Measurements from ENCODE around the gene HNRNPDL. TPM values are rescaled to one million over a fixed set of nuclear protein-coding genes. Genes with fewer than 3 reads are reported as not detected.

Gene HNRNPDL
- total RNA-seq, 6 experiments from 2014 or later: 207 to 297 (median 258) TPM

DNA sequence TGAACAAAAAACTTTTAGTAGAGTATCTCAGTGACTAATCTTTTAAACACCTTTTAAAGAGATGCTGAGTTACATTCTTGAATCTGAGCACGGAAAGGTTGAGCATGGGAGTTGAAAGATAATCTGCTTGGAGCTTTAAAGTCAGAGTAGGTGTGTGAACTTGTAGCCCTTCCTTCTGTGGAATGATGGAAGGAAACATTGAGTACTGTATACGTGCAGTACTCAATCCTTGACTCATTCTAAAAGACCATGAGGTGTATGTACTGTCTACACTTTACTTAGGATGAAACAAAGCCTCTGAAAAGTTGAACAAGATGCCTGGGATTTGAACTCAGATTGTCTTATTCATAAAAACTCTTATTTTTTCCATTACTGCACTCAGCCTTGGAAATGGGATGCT is 3.5 kb upstream of the HNRNPDL start:
- no peak for DNase-seq
- Mint-ChIP-seq H3K27ac (no peak overlapping the region; the same call in 1 of the 2 replicates), H3K27me3 (ENCODE audit: insufficient read depth) (peaks cover 7% of the 10 kb centered on the region), H3K9me3 (peaks cover 4% of the 10 kb centered on the region; the same call in 1 of the 2 replicates), H3K4me1 (ENCODE audit: low read depth) (peaks cover 45% of the 10 kb centered on the region), H3K36me3 (ENCODE audit: low read depth) (peaks cover 14% of the 10 kb centered on the region), H3K4me3 (no peak overlapping the region)
- TF ChIP-seq, protein P1, sequence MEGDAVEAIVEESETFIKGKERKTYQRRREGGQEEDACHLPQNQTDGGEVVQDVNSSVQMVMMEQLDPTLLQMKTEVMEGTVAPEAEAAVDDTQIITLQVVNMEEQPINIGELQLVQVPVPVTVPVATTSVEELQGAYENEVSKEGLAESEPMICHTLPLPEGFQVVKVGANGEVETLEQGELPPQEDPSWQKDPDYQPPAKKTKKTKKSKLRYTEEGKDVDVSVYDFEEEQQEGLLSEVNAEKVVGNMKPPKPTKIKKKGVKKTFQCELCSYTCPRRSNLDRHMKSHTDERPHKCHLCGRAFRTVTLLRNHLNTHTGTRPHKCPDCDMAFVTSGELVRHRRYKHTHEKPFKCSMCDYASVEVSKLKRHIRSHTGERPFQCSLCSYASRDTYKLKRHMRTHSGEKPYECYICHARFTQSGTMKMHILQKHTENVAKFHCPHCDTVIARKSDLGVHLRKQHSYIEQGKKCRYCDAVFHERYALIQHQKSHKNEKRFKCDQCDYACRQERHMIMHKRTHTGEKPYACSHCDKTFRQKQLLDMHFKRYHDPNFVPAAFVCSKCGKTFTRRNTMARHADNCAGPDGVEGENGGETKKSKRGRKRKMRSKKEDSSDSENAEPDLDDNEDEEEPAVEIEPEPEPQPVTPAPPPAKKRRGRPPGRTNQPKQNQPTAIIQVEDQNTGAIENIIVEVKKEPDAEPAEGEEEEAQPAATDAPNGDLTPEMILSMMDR (IDR thresholded peaks at IDR 0.05): no peak

DNA sequence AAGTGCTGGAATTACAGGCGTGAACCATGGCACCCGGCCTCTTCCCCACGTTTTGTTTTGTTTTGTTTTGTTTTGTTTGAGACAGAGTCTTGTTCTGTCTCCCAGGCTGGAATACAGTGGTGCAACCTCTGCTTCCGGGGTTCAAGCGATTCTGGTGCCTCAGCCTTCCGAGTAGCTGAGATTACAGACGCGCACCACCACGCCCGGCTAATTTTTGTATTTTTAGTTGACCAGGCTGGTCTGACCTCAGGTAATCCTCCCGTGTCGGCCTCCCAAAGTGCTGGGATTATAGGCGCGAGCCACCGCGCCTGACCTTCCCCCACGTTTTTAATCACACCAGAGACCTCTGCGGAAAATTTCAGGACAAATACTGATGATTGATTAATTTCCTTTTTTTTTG is 2.3 kb upstream of the HNRNPDL start:
- Mint-ChIP-seq H3K27ac (no peak overlapping the region), H3K4me1 (ENCODE audit: low read depth) (peaks cover 41% of the 10 kb centered on the region), H3K4me3 (peak overlapping the region; percentile 95; the same call in 1 of the 2 replicates), H3K36me3 (ENCODE audit: low read depth) (peaks cover 26% of the 10 kb centered on the region), H3K27me3 (ENCODE audit: insufficient read depth) (peaks cover 16% of the 10 kb centered on the region), H3K9me3 (peaks cover 4% of the 10 kb centered on the region; the same call in 1 of the 2 replicates)
- TF ChIP-seq, protein P1 (IDR thresholded peaks at IDR 0.05): no peak
- DNase-seq: no peak

DNA sequence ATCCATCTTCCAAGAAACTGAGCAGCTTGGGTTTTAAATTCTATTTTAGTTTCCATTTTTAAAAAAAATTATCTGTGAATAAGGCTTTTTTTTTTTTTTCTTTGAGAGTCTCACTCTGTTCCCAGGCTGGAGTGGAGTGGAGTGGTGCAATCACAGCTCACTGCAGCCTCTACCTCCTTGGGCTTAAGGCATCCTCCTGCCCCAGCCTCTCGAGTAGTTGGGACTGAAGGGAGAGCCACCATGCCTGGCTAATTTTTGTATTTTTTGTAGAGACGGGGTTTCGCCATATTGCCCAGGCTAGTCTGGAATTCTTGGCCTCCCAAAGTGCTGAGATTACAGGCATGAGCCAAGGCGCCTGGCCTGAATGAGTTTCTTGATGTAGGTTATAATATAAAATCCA is 1.6 kb upstream of the HNRNPDL start:
- H3K4me1 Mint-ChIP-seq (ENCODE audit: low read depth): peaks cover 41% of the 10 kb centered on the region
- TF ChIP-seq, protein P1 (IDR thresholded peaks at IDR 0.05): no peak
- DNase-seq: no peak
- H3K27me3 Mint-ChIP-seq (ENCODE audit: insufficient read depth): peaks cover 20% of the 10 kb centered on the region
- no peak overlapping the region for H3K27ac Mint-ChIP-seq
- H3K9me3 Mint-ChIP-seq: peaks cover 4% of the 10 kb centered on the region; the same call in 1 of the 2 replicates
- H3K36me3 Mint-ChIP-seq (ENCODE audit: low read depth): peaks cover 29% of the 10 kb centered on the region
- H3K4me3 Mint-ChIP-seq: peak overlapping the region; percentile 95

DNA sequence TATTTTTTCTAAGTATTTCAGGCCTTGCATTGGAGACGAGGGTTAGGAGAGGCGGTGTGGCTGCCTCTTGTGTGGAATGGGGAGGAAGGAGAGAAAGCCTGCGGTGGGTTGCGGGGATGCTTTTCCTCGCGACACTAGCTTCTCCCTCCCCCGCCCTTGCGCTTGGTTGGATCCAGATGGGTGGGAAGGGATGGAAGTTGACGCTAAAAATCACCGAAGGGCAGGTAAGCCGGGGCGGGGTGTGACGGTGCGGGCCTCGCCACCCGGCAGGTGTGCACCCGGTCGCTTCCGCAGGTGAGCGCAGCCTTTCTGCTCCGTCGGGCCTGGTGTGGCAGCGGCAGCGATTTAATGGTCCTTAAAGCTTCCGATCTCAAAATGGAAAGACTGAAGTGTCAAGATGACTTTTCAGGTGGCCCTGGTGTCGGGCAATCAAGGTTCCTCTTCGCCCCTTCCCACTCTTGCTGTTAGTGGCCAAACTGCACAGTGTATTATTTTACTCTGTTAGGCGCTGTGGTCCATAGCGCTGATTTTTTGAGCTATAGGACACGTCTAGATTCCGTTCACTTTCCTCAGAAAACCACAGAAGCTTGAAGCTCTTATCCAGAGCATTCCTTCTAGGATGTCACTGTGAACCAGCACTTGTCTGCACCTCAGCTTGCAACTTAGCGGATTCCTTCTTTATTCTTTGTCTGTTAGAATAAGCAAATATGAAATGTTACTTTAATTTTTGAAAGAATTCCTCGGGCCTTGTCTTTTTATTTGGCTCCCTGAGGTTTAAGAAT is 893 bp upstream of the HNRNPDL start:
- Mint-ChIP-seq H3K4me1 (ENCODE audit: low read depth) (peaks cover 44% of the 10 kb centered on the region), H3K4me3 (peak overlapping the region; percentile 95), H3K27ac (peak overlapping the region; percentile 94), H3K9me3 (peaks cover 4% of the 10 kb centered on the region; the same call in 1 of the 2 replicates), H3K27me3 (ENCODE audit: insufficient read depth) (peaks cover 20% of the 10 kb centered on the region), H3K36me3 (ENCODE audit: low read depth) (peaks cover 33% of the 10 kb centered on the region)
- no peak for DNase-seq
- TF ChIP-seq, protein P1 (IDR thresholded peaks at IDR 0.05): no peak

DNA sequence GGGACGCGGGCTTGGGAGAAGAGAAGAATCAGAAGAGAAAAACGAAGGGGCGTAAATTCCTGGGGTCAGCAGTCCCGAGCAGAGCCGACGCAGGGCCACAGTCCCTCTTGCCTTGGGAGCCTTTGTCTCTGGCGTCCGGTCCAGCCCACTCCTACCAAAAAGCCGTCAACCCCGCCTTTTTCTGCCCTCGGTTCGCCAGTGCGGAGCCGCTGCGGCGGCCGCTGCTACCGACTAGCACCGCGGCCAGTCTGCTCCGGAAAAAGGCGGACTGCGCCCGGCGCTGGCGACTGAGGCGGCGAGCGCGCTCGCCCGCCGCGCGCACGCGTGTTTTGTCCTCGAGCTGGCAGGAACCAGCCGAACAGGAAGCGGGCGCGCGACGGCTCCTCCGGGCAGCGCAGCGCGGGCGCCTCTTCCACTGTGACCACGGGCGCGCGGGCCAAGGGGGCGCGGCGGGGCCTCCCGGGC is 502 bp downstream of the HNRNPDL start:
- Mint-ChIP-seq H3K27ac (peak overlapping the region; percentile 99), H3K4me1 (ENCODE audit: low read depth) (peaks cover 55% of the 10 kb centered on the region), H3K27me3 (ENCODE audit: insufficient read depth) (peaks cover 20% of the 10 kb centered on the region), H3K4me3 (peak overlapping the region; percentile 95), H3K36me3 (ENCODE audit: low read depth) (peaks cover 47% of the 10 kb centered on the region), H3K9me3 (peaks cover 4% of the 10 kb centered on the region; the same call in 1 of the 2 replicates)
- peak; percentile 52 for DNase-seq
- TF ChIP-seq, protein P1 (IDR thresholded peaks at IDR 0.05): peak; percentile 68
